Tibial nerve (tissue), 4 donors: ENCODE measurements around the gene TMCO4.

Experiments
- EP300 ChIP-seq, 2 donors: sonication (generic); formaldehyde crosslinking; IDR thresholded peaks; one replicate each; pipeline ENCODE4 v1.6.1; 2017; ENCODE audit warnings: antibody characterized with exemption in 2 of 2, mild to moderate bottlenecking in 1 of 2
- POLR2A ChIP-seq, 2 donors: fragments of 450-650 bp; IDR thresholded peaks; one replicate each; pipeline ENCODE4 v1.6.1; 2017; ENCODE audit warnings: antibody characterized with exemption in 2 of 2, mild to moderate bottlenecking in 2 of 2, moderate library complexity in 2 of 2
- TF ChIP-seq, protein P1 (sequence below), 5 experiments: fragments of 200-600 bp in 3 of 5; fragments of 450-650 bp in 2 of 5; sonication (generic) in 3 of 5; IDR thresholded peaks; one replicate each; pipeline ENCODE4 v1.5.1; 2016 to 2019; ENCODE audit warnings: antibody characterized with exemption in 5 of 5, mild to moderate bottlenecking in 3 of 5, moderate library complexity in 2 of 5

GRCh38 chr1:19775831-19776230 lies 23.9 kb downstream of the TMCO4 start:
- TF ChIP-seq, protein P1, sequence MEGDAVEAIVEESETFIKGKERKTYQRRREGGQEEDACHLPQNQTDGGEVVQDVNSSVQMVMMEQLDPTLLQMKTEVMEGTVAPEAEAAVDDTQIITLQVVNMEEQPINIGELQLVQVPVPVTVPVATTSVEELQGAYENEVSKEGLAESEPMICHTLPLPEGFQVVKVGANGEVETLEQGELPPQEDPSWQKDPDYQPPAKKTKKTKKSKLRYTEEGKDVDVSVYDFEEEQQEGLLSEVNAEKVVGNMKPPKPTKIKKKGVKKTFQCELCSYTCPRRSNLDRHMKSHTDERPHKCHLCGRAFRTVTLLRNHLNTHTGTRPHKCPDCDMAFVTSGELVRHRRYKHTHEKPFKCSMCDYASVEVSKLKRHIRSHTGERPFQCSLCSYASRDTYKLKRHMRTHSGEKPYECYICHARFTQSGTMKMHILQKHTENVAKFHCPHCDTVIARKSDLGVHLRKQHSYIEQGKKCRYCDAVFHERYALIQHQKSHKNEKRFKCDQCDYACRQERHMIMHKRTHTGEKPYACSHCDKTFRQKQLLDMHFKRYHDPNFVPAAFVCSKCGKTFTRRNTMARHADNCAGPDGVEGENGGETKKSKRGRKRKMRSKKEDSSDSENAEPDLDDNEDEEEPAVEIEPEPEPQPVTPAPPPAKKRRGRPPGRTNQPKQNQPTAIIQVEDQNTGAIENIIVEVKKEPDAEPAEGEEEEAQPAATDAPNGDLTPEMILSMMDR (IDR thresholded peaks at IDR 0.05), result no peak
- TF ChIP-seq EP300 (IDR thresholded peaks at IDR 0.05) (no peak), POLR2A (IDR thresholded peaks at IDR 0.05) (no peak)
